ENCODE results near the gene KCNQ1. TPM values are rescaled to one million over a fixed set of nuclear protein-coding genes. Genes with fewer than 3 reads are reported as not detected.

Gene KCNQ1
- total and polyA plus RNA-seq, 2 of the 13 experiments (the other 11 are each of a cell fraction or from before 2014, with no cell fraction given) = 0.02 to 0.08 TPM

DNA sequence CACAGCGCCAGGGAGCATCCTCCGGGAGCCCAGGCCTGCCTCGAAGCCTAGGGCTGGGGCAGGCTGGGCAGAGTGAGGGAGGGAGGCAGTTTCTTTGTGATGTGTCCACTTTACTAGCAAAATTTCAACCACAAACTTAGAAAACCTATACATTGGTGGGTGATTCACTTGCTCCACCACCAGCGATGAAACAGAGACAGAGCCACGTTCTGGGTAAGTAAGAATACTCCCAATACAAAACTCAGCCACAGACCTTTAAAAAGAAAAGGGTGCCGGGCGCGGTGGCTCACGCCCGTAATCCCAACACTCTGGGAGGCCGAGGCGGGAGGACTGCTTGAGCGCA, 418.4 kb downstream of the KCNQ1 start:
- Histone ChIP-seq H3K27me3 (ENCODE audit: control insufficient read depth in 1 of 2, insufficient read depth in 2 of 2, low read length in 2 of 2) (peaks cover 8 to 42% of the 10 kb centered on the region in 2 experiments; a peak in 4 of 5 replicates), H3K4me1 (ENCODE audit: insufficient read depth, low read length) (peaks cover 16% of the 10 kb centered on the region), H3K36me3 (replicated peaks in 1 of 2; ENCODE audit: control insufficient read depth in 1 of 2, insufficient read depth in 2 of 2, low read length in 2 of 2) (no peaks in the 10 kb centered on the region), H2AFZ (ENCODE audit: low read length) (no peak overlapping the region), H3K4me2 (ENCODE audit: low read depth, low read length) (no peak overlapping the region), H3K4me3 (replicated peaks in 1 of 3; ENCODE audit: insufficient read depth in 1 of 3, low read depth in 2 of 3, low read length in 3 of 3) (no peak overlapping the region), H3K9ac (ENCODE audit: insufficient read depth, low read depth, low read length) (no peak overlapping the region), H3K27ac (ENCODE audit: extremely low read length, insufficient read depth, low read length) (no peak overlapping the region), H3K79me2 (ENCODE audit: insufficient read depth, low read length) (no peaks in the 10 kb centered on the region), H4K20me1 (ENCODE audit: insufficient read depth, low read length) (0 out of 2 replicates have a peak, but pooled peaks cover 4% of the 10 kb centered on the region), H3K9me3 (ENCODE audit: low read length) (no peaks in the 10 kb centered on the region)
- POLR2A ChIA-PET = no interaction called here
- BruUV-seq (replicated peaks) = no TSS peak
- ATAC-seq = no peak
- CTCF ChIA-PET (ENCODE audit: low intra/inter-chr PET ratio, low total read pairs) = no interaction called here
- intact Hi-C loops (cut with micrococcal nuclease; ENCODE audit: unreplicated experiment) = no loop called here
- TF ChIP-seq FLYWCH1 (CRISPR knock-in tag; IDR thresholded peaks at IDR 0.05) = no peak
- WGBS (ENCODE audit: low lambda C conversion rate) = 67% methylated on average over 10 of the region's 13 CpGs
- no peak for FAIRE-seq
- in situ Hi-C loops (cut with HindIII; ENCODE audit: extremely low pct_ligation_motif_present, low pct_unique_long_range_greater_than_20kb) = no loop called here
- DNase-seq (ENCODE audit: low spot score) = no peak

DNA sequence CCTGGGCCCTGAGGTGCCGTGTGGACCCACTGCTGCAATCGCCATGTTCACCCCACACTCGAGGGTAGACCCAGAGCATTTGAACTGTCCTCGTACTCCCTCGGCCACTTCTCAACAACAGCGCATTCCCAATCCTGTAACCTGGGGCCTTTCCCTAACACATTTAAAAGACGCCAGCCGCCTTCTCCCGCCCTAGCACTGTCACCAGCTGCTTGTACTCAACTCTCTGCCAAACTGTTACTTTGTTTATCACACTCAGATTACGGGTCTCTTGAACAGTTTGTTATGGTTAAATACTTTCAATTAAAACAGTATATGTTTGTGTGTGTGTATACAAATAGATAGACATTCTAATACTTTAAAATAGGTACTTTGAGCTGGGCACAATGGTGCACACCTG, 420.1 kb downstream of the KCNQ1 start:
- no peak overlapping the region for H3K27ac ChIP-seq (ENCODE audit: extremely low read length, insufficient read depth, low read length)
- H3K36me3 ChIP-seq (replicated peaks in 1 of 2; ENCODE audit: control insufficient read depth in 1 of 2, insufficient read depth in 2 of 2, low read length in 2 of 2) = no peaks in the 10 kb centered on the region
- 0 out of 2 replicates have a peak, but pooled peaks cover 1% of the 10 kb centered on the region for H4K20me1 ChIP-seq (ENCODE audit: insufficient read depth, low read length)
- ChIA-PET POLR2A (interaction anchor here (0.8 kb wide), 1 partner anchor 38 kb away, joined by 3 read pairs; no protein-coding TSS in a partner anchor), CTCF (ENCODE audit: low intra/inter-chr PET ratio, low total read pairs) (no interaction called here)
- no peak for FAIRE-seq
- no peak overlapping the region for H3K4me2 ChIP-seq (ENCODE audit: low read depth, low read length)
- H3K27me3 ChIP-seq (ENCODE audit: control insufficient read depth in 1 of 2, insufficient read depth in 2 of 2, low read length in 2 of 2) = peaks cover 3 to 26% of the 10 kb centered on the region in 2 experiments; a peak in 4 of 5 replicates
- no peak for DNase-seq (ENCODE audit: low spot score)
- no peak for ATAC-seq
- H3K9ac ChIP-seq (ENCODE audit: insufficient read depth, low read depth, low read length) = no peak overlapping the region
- peaks cover 14% of the 10 kb centered on the region for H3K4me1 ChIP-seq (ENCODE audit: insufficient read depth, low read length)
- no peaks in the 10 kb centered on the region for H3K79me2 ChIP-seq (ENCODE audit: insufficient read depth, low read length)
- 43% methylated on average over 10 of the region's 10 CpGs for WGBS (ENCODE audit: low lambda C conversion rate)
- H3K4me3 ChIP-seq (replicated peaks in 1 of 3; ENCODE audit: insufficient read depth in 1 of 3, low read depth in 2 of 3, low read length in 3 of 3) = no peak overlapping the region
- H3K9me3 ChIP-seq (ENCODE audit: low read length) = no peaks in the 10 kb centered on the region
- in situ Hi-C loops (cut with HindIII; ENCODE audit: extremely low pct_ligation_motif_present, low pct_unique_long_range_greater_than_20kb) (no loop called here), intact Hi-C loops (cut with micrococcal nuclease; ENCODE audit: unreplicated experiment) (no loop called here)
- TF ChIP-seq, protein P1, sequence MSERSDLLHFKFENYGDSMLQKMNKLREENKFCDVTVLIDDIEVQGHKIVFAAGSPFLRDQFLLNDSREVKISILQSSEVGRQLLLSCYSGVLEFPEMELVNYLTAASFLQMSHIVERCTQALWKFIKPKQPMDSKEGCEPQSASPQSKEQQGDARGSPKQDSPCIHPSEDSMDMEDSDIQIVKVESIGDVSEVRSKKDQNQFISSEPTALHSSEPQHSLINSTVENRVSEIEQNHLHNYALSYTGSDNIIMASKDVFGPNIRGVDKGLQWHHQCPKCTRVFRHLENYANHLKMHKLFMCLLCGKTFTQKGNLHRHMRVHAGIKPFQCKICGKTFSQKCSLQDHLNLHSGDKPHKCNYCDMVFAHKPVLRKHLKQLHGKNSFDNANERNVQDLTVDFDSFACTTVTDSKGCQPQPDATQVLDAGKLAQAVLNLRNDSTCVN (CRISPR knock-in tag; IDR thresholded peaks at IDR 0.05; ENCODE audit: borderline replicate concordance) = no peak
- TF ChIP-seq, protein P2, sequence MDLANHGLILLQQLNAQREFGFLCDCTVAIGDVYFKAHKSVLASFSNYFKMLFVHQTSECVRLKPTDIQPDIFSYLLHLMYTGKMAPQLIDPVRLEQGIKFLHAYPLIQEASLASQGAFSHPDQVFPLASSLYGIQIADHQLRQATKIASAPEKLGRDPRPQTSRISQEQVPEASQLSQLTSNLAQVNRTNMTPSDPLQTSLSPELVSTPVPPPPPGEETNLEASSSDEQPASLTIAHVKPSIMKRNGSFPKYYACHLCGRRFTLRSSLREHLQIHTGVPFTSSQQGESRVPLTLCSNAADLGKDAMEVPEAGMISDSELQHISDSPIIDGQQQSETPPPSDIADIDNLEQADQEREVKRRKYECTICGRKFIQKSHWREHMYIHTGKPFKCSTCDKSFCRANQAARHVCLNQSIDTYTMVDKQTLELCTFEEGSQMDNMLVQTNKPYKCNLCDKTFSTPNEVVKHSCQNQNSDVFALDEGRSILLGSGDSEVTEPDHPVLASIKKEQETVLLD (CRISPR knock-in tag; IDR thresholded peaks at IDR 0.05; ENCODE audit: low read depth) = no peak
- TF ChIP-seq POLR2G (IDR thresholded peaks at IDR 0.05; ENCODE audit: low read depth, low read length) (no peak), ZNF530 (CRISPR knock-in tag; IDR thresholded peaks at IDR 0.05; ENCODE audit: low read depth) (no peak), ZNF17 (CRISPR knock-in tag; IDR thresholded peaks at IDR 0.05) (no peak), KLF12 (CRISPR knock-in tag; IDR thresholded peaks at IDR 0.05; ENCODE audit: borderline replicate concordance) (no peak), ZFP36 (IDR thresholded peaks at IDR 0.05; ENCODE audit: borderline replicate concordance, low read depth, low read length, partially characterized antibody) (no peak), TBP (CRISPR knock-in tag; IDR thresholded peaks at IDR 0.05) (no peak), DR1 (CRISPR knock-in tag; IDR thresholded peaks at IDR 0.05) (no peak), HDAC6 (IDR thresholded peaks at IDR 0.05; ENCODE audit: low read depth, low read length) (no peak), SIN3B (IDR thresholded peaks at IDR 0.05; ENCODE audit: low read length) (no peak)
- TF ChIP-seq, protein P3, sequence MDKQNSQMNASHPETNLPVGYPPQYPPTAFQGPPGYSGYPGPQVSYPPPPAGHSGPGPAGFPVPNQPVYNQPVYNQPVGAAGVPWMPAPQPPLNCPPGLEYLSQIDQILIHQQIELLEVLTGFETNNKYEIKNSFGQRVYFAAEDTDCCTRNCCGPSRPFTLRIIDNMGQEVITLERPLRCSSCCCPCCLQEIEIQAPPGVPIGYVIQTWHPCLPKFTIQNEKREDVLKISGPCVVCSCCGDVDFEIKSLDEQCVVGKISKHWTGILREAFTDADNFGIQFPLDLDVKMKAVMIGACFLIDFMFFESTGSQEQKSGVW (CRISPR knock-in tag; IDR thresholded peaks at IDR 0.05; ENCODE audit: borderline replicate concordance) = no peak
- TF ChIP-seq, protein P4, sequence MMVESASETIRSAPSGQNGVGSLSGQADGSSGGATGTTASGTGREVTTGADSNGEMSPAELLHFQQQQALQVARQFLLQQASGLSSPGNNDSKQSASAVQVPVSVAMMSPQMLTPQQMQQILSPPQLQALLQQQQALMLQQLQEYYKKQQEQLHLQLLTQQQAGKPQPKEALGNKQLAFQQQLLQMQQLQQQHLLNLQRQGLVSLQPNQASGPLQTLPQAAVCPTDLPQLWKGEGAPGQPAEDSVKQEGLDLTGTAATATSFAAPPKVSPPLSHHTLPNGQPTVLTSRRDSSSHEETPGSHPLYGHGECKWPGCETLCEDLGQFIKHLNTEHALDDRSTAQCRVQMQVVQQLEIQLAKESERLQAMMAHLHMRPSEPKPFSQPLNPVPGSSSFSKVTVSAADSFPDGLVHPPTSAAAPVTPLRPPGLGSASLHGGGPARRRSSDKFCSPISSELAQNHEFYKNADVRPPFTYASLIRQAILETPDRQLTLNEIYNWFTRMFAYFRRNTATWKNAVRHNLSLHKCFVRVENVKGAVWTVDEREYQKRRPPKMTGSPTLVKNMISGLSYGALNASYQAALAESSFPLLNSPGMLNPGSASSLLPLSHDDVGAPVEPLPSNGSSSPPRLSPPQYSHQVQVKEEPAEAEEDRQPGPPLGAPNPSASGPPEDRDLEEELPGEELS (CRISPR knock-in tag; IDR thresholded peaks at IDR 0.05) = no peak
- H2AFZ ChIP-seq (ENCODE audit: low read length) = no peak overlapping the region
- BruUV-seq (replicated peaks) = no TSS peak

Measured in HepG2 (cell line).